Heart right ventricle (tissue), 16 donors: ENCODE results near the gene BGLAP. TPM values are rescaled to one million over a fixed set of nuclear protein-coding genes. Genes with fewer than 3 reads are reported as not detected.

ENCODE experiments used
- ATAC-seq, 8 donors: fragments of 200-7000 bp; cut with Tn5 transposase; one replicate each; pipeline ENCODE4 v1.9.1; 2020; ENCODE audit warnings: mild to moderate bottlenecking in 8 of 8, moderate library complexity in 8 of 8, moderate number of reproducible peaks in 1 of 8
- DNase-seq, 2 donors: peaks; one replicate each; pipeline ENCODE4 v3.0.0-alpha.2; 2020
- H3K27ac ChIP-seq, 10 donors: fragments of 200-600 bp; sonication (generic) in 2 of 10; one replicate each; pipeline versions ENCODE4 v1.5.0 to v1.8.0; 2020 to 2022; ENCODE audit warnings: mild to moderate bottlenecking in 3 of 10
- H3K27me3 ChIP-seq, 7 donors: fragments of 200-600 bp; one replicate each; pipeline ENCODE4 v1.8.0; 2021 to 2022; ENCODE audit warnings: mild to moderate bottlenecking in 2 of 7
- H3K36me3 ChIP-seq, 9 donors: fragments of 200-600 bp; sonication (generic) in 1 of 9; one replicate each; pipeline versions ENCODE4 v1.5.0 to v1.8.0; 2020 to 2022; ENCODE audit warnings: mild to moderate bottlenecking in 2 of 9
- H3K4me1 ChIP-seq, 9 donors: fragments of 200-600 bp; sonication (generic) in 1 of 9; one replicate each; pipeline versions ENCODE4 v1.5.0 to v1.8.0; 2020 to 2022; ENCODE audit warnings: mild to moderate bottlenecking in 4 of 9
- H3K4me3 ChIP-seq, 10 donors: fragments of 200-600 bp; sonication (generic) in 2 of 10; one replicate each; pipeline versions ENCODE4 v1.5.0 to v1.8.0; 2020 to 2022; ENCODE audit warnings: mild to moderate bottlenecking in 7 of 10, moderate library complexity in 2 of 10
- H3K9me3 ChIP-seq, 11 donors: fragments of 200-600 bp in 10 of 11; sonication (generic) in 2 of 11; one replicate each; pipeline versions ENCODE4 v1.5.0 to v1.8.0; 2013 to 2022; ENCODE audit warnings: mild to moderate bottlenecking in 2 of 11, control low read depth in 1 of 11, moderate library complexity in 1 of 11
- WGBS, 2 donors: extraction: QIAGEN DNeasy Blood & Tissue Kit; methylation state at CpG; one replicate each; pipeline ENCODE4 v1.1.7; 2013; ENCODE audit warnings: inconsistent platforms in 1 of 2; 5-methylcytosine and 5-hydroxymethylcytosine counted together
- intact Hi-C, 10 donors: fragments of 100-400 bp; cut with DNase I; formaldehyde crosslinking; loops; one replicate each; pipeline versions ENCODE4 v1.11.1 to v1.14.2; 2022
- polyA plus RNA-seq, 2 donors: library from polyadenylated mRNA; stranded (reverse); fragments of 200-250 nt; gene quantifications; one replicate each; pipeline ENCODE4 v1.2.3, GENCODE V29; 2013
- total RNA-seq, 10 donors: library from RNA; stranded (reverse); fragmentation: NEBNext Ultra II Directional in 3 of 10; extraction: Animal tissue kit (Norgen Biotek cat#: 25700) in 3 of 10; gene quantifications; one replicate each; pipeline versions ENCODE4 v1.2.1 to v1.2.4, GENCODE V29; 2021 to 2023
- TF ChIP-seq, protein P1 (sequence below), 9 donors: fragments of 200-600 bp; sonication (generic) in 2 of 9; IDR thresholded peaks; one replicate each; pipeline versions ENCODE4 v1.5.0 to v1.8.0; 2021 to 2022; ENCODE audit warnings: antibody characterized with exemption in 9 of 9, mild to moderate bottlenecking in 5 of 9, moderate library complexity in 1 of 9
- donor health status: Arrhythmogenic right ventricular cardiomyopathy.
- donor health status: ischemic (EF 13 %, LVEDD 7.1; RV severe dilation, severe dysfunction).
- donor health status: healthy with polysubstance abuse.
- donor health status: DM: no; HTN: yes; CAD: no.
- donor health status: DM: no; HTN: no; CAD: no.
- donor health status: ischemic (EF 25% LVEDD 6.9; RV normal size, moderate dysfunction).
- donor health status: ischemic (EF 25% LVEDD 5.7; RV mildly dilated, moderate dysfunction).
- donor health status: healthy.
- donor health status: DM: yes; HTN: yes; CAD: no.
- donor health status: Ischemic cardiomyopathy.
- donor health status: ischemic (EF 35%, LVEDD 5.7; RV mildly dilated, moderate dysfunction).
- donor health status: nonischemic (EF 11% LVEDD 7.7; RV severe dilation, severe dysfunction).
- donor health status: DM: yes; HTN: yes; CAD: no.
- donor health status: PGD.
- donor health status: ischemic (EF 29% LVEDD 5.4; RV normal size, mild dysfunction).
- donor health status: nonischemic (EF 23%, LVEDD 6.1; RV moderate dilation, normal function).

The BGLAP gene
- total and polyA plus RNA-seq, 12 donors, result 0.30 to 1.3 (median 0.52) TPM; not detected in 3

DNA sequence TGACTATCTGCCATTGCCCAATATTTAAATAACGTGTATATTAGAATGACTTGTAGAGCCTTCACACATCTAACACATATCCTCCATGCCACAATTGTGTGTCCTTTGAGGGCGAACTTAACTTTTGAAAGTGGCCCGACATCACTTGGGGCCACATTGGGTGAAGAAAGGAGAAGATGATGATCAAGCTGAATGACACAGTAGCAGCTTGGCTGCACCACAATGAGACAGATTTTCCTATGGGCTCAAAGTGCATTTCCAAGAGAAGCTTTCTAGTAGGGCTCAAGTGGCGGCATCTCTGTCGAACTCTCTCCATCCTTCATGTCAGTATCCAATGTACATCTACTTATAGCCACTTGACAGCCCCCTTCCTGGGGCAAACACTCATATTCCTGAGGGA is 3.7 kb upstream of the BGLAP start:
- DNase-seq, result no peak
- H3K4me3 ChIP-seq, result no peak overlapping the region
- H3K4me1 ChIP-seq, result peaks cover 0 to 2% (median 0%) of the 10 kb centered on the region in 9 donors
- no peaks in the 10 kb centered on the region for H3K9me3 ChIP-seq
- peaks cover 0 to 94% (median 48%) of the 10 kb centered on the region in 9 donors for H3K36me3 ChIP-seq
- intact Hi-C loops, result no loop called here
- H3K27ac ChIP-seq, result no peak overlapping the region
- WGBS, 2 donors, result 95% methylated on average over 5 of the region's 5 CpGs
- H3K27me3 ChIP-seq, result no peaks in the 10 kb centered on the region
- no peak for ATAC-seq
- TF ChIP-seq, protein P1, sequence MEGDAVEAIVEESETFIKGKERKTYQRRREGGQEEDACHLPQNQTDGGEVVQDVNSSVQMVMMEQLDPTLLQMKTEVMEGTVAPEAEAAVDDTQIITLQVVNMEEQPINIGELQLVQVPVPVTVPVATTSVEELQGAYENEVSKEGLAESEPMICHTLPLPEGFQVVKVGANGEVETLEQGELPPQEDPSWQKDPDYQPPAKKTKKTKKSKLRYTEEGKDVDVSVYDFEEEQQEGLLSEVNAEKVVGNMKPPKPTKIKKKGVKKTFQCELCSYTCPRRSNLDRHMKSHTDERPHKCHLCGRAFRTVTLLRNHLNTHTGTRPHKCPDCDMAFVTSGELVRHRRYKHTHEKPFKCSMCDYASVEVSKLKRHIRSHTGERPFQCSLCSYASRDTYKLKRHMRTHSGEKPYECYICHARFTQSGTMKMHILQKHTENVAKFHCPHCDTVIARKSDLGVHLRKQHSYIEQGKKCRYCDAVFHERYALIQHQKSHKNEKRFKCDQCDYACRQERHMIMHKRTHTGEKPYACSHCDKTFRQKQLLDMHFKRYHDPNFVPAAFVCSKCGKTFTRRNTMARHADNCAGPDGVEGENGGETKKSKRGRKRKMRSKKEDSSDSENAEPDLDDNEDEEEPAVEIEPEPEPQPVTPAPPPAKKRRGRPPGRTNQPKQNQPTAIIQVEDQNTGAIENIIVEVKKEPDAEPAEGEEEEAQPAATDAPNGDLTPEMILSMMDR (IDR thresholded peaks at IDR 0.05), result no peak

DNA sequence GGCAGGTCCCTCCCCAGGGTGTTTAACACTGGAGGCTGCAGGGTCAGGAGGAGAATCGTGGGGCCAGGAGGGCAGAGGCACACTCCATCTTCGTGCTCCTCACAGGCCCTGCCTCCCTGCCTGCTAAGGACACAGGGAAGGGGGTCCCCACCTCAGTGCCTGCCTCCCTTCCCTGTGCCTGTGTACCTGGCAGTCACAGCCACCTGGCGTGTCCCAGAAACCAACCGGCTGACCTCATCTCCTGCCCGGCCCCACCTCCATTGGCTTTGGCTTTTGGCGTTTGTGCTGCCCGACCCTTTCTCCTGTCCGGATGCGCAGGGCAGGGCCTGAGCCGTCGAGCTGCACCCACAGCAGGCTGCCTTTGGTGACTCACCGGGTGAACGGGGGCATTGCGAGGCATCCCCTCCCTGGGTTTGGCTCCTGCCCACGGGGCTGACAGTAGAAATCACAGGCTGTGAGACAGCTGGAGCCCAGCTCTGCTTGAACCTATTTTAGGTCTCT is 623 bp upstream of the BGLAP start:
- Histone ChIP-seq H3K27ac (no peak overlapping the region), H3K4me3 (no peak overlapping the region), H3K9me3 (no peaks in the 10 kb centered on the region), H3K36me3 (peaks cover 0 to 62% (median 32%) of the 10 kb centered on the region in 9 donors), H3K4me1 (peaks cover 8 to 14% (median 12%) of the 10 kb centered on the region in 9 donors), H3K27me3 (peaks cover 0 to 19% (median 8%) of the 10 kb centered on the region in 7 donors)
- ATAC-seq, result no peak
- TF ChIP-seq, protein P1 (IDR thresholded peaks at IDR 0.05), result no peak
- WGBS, 2 donors, result 79 to 81% methylated on average over 15 of the region's 15 CpGs
- intact Hi-C loops, result loop anchor here in 1 of 10 donors (5.0 kb wide), 1 partner anchor 36 kb away; no protein-coding TSS in a partner anchor
- no peak for DNase-seq

DNA sequence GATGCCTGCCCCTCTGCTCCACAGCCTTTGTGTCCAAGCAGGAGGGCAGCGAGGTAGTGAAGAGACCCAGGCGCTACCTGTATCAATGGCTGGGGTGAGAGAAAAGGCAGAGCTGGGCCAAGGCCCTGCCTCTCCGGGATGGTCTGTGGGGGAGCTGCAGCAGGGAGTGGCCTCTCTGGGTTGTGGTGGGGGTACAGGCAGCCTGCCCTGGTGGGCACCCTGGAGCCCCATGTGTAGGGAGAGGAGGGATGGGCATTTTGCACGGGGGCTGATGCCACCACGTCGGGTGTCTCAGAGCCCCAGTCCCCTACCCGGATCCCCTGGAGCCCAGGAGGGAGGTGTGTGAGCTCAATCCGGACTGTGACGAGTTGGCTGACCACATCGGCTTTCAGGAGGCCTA is 754 bp downstream of the BGLAP start:
- intact Hi-C loops, result loop anchor here in 1 of 10 donors (5.0 kb wide), 1 partner anchor 35 kb away; no protein-coding TSS in a partner anchor

DNA sequence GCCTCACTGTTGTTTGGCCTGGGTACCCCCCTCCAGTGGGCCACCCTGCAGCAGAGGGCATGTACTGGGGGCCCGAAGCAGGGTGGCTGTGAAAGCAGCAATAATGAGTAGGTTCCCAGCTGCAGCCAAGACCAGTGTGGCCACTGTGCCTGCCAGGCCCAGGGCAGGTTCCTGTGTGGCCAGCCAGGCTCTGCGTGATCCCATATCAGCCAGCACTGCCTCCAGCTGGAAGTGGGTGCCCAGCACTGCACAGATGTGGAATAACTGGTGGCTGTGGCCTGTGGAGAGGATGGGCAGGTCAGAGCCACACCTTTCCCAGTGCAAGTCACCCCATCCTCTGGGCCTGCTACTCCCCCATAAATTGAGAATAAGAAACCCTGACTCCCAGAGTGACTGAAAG is 2.1 kb downstream of the BGLAP start:
- no peak for DNase-seq
- no peak for ATAC-seq
- WGBS, 2 donors, result 91 to 93% methylated on average over 2 of the region's 2 CpGs

More for the DNA sequence above, 754 bp downstream of the BGLAP start:
- Histone ChIP-seq H3K4me3 (no peak overlapping the region), H3K27me3 (peaks cover 0 to 23% (median 8%) of the 10 kb centered on the region in 7 donors), H3K27ac (no peak overlapping the region), H3K9me3 (no peaks in the 10 kb centered on the region), H3K4me1 (peaks cover 16 to 27% (median 25%) of the 10 kb centered on the region in 9 donors), H3K36me3 (peaks cover 0 to 49% (median 18%) of the 10 kb centered on the region in 9 donors)
- TF ChIP-seq, protein P1 (IDR thresholded peaks at IDR 0.05), result no peak
- WGBS, 2 donors, result 68 to 72% methylated on average over 10 of the region's 10 CpGs
- ATAC-seq (no peak), DNase-seq (no peak)

More for the DNA sequence above, 2.1 kb downstream of the BGLAP start:
- intact Hi-C loops, result loop anchor here in 1 of 10 donors (5.0 kb wide), 1 partner anchor 33 kb away; no protein-coding TSS in a partner anchor
- H3K27me3 ChIP-seq, result peaks cover 0 to 23% (median 8%) of the 10 kb centered on the region in 7 donors
- no peak overlapping the region for H3K4me3 ChIP-seq
- H3K4me1 ChIP-seq, result peaks cover 16 to 32% (median 29%) of the 10 kb centered on the region in 9 donors
- H3K9me3 ChIP-seq, result no peaks in the 10 kb centered on the region
- peaks cover 0 to 38% (median 7%) of the 10 kb centered on the region in 9 donors for H3K36me3 ChIP-seq
- H3K27ac ChIP-seq, result no peak overlapping the region
- TF ChIP-seq, protein P1 (IDR thresholded peaks at IDR 0.05), result no peak
